Keratinocyte (primary cell): ENCODE measurements around the gene ELFN2. TPM values are rescaled to one million over a fixed set of nuclear protein-coding genes. Genes with fewer than 3 reads are reported as not detected.

Source experiments
- DNase-seq: peaks from one replicate; pipeline ENCODE4 v3.0.0-alpha.2; 2011; ENCODE audit warnings: low read depth, missing footprints, low spot score
- FAIRE-seq: peaks from 2 replicates; lab custom pipeline; 2011; peaks lifted over from hg19 to GRCh38; lab: Jason Lieb, UNC
- H2AFZ ChIP-seq: 2 replicates; pipeline ENCODE4 v1.6.0; 2012; ENCODE audit warnings: low read length, control low read depth, inconsistent platforms; ENCODE audit not compliant: control insufficient read depth
- H3K27ac ChIP-seq: 2 replicates; pipeline ENCODE4 v1.5.1; 2011; ENCODE audit warnings: low read length; ENCODE audit not compliant: control insufficient read depth, insufficient read depth
- H3K27me3 ChIP-seq: 3 replicates; pipeline ENCODE4 v1.6.0; 2011; ENCODE audit warnings: low read length; ENCODE audit not compliant: control insufficient read depth, insufficient read depth; ENCODE audit errors: extremely low read depth
- H3K36me3 ChIP-seq, 2 experiments: 2 replicates in 1 of 2; 3 replicates in 1 of 2; pipeline ENCODE4 v1.5.1; 2011; ENCODE audit warnings: low read length in 2 of 2, mild to moderate bottlenecking in 1 of 2; ENCODE audit not compliant: control insufficient read depth in 2 of 2, insufficient read depth in 2 of 2; ENCODE audit errors: extremely low read depth in 1 of 2
- H3K4me1 ChIP-seq: 3 replicates; pipeline ENCODE4 v1.5.1; 2011; ENCODE audit warnings: low read length; ENCODE audit not compliant: control insufficient read depth, insufficient read depth; ENCODE audit errors: extremely low read depth
- H3K4me2 ChIP-seq: 3 replicates; pipeline ENCODE4 v1.6.0; 2011; ENCODE audit warnings: low read depth, low read length; ENCODE audit not compliant: control insufficient read depth, insufficient read depth; ENCODE audit errors: extremely low read depth
- H3K4me3 ChIP-seq, 3 experiments: fragments of 200-600 bp in 1 of 3; sonication (generic) in 1 of 3; 2 replicates in 2 of 3; 3 replicates in 1 of 3; pipeline ENCODE4 v1.5.1; 2011 to 2016; ENCODE audit warnings: low read length in 3 of 3, mild to moderate bottlenecking in 3 of 3, control low read depth in 2 of 3, inconsistent platforms in 1 of 3, low read depth in 1 of 3, mixed read lengths in 1 of 3, mixed run types in 1 of 3, moderate library complexity in 1 of 3; ENCODE audit not compliant: control insufficient read depth in 2 of 3, insufficient read depth in 2 of 3; ENCODE audit errors: extremely low read depth in 1 of 3
- H3K79me2 ChIP-seq: 2 replicates; pipeline ENCODE4 v1.6.0; 2012; ENCODE audit warnings: low read length; ENCODE audit not compliant: control insufficient read depth, insufficient read depth
- H3K9ac ChIP-seq: 3 replicates; pipeline ENCODE4 v1.6.0; 2011; ENCODE audit warnings: low read length; ENCODE audit not compliant: control insufficient read depth, insufficient read depth; ENCODE audit errors: extremely low read depth
- H3K9me1 ChIP-seq: 3 replicates; pipeline ENCODE4 v1.6.0; 2011; ENCODE audit warnings: low read length; ENCODE audit not compliant: control insufficient read depth, insufficient read depth; ENCODE audit errors: extremely low read depth
- H3K9me3 ChIP-seq: 2 replicates; pipeline ENCODE4 v1.5.1; 2012; ENCODE audit warnings: low read depth, low read length; ENCODE audit not compliant: control insufficient read depth
- H4K20me1 ChIP-seq: 3 replicates; pipeline ENCODE4 v1.6.0; 2011; ENCODE audit warnings: low read length; ENCODE audit not compliant: control insufficient read depth, insufficient read depth; ENCODE audit errors: extremely low read depth
- CTCF ChIP-seq, 3 experiments: IDR thresholded peaks in 1 of 3; conservative IDR thresholded peaks in 1 of 3; optimal IDR thresholded peaks in 1 of 3; 2 replicates in 2 of 3; 3 replicates in 1 of 3; pipeline versions ENCODE3 to v1.5.1; 2011; ENCODE audit warnings: low read length in 3 of 3, mild to moderate bottlenecking in 3 of 3, moderate library complexity in 2 of 3, control low read depth in 1 of 3, inconsistent platforms in 1 of 3; ENCODE audit not compliant: insufficient read depth in 2 of 3; ENCODE audit errors: extremely low read depth in 1 of 3
- EZH2 ChIP-seq: IDR thresholded peaks from one replicate; pipeline ENCODE4 v1.6.1; 2012; ENCODE audit warnings: inconsistent platforms, mild to moderate bottlenecking, low read length, moderate library complexity
- dilution Hi-C: fragments of 300-500 bp; cut with MboI; formaldehyde crosslinking; loops from one replicate; pipeline ENCODE4 v1.7.0; 2020; ENCODE audit warnings: low sequenced_read_pairs; ENCODE audit not compliant: extremely low pct_ligation_motif_present
- polyA plus RNA-seq, 5 experiments: library from polyadenylated mRNA; depleted of rRNA in 3 of 5; stranded (reverse) in 3 of 5; stranded (forward) in 1 of 5; unstranded in 1 of 5; fragments of >200 nt; gene quantifications; 1 replicate in 1 of 5; 2 replicates in 3 of 5; 3 replicates in 1 of 5; pipeline versions ENCODE4 v1.2.1 to v1.2.3, GENCODE V29; 2011 to 2012; ENCODE audit warnings: missing spikeins in 2 of 5, low read depth in 1 of 5, low replicate concordance in 1 of 5

Gene ELFN2
- polyA plus RNA-seq, 1 donor (not counting 4 experiments of a cell fraction or from before 2014, with no cell fraction given), result 0.13 TPM

GRCh38 chr22:37378642-37379058 lies 48.6 kb downstream of the ELFN2 start:
- FAIRE-seq (no peak), DNase-seq (no peak)
- H3K27ac ChIP-seq, result no peak overlapping the region
- H3K9ac ChIP-seq, result no peak overlapping the region
- no peaks in the 10 kb centered on the region for H4K20me1 ChIP-seq
- peaks cover 45% of the 10 kb centered on the region for H3K27me3 ChIP-seq
- TF ChIP-seq EZH2 (no peak), CTCF (optimal IDR thresholded peaks at IDR 0.05 in 1 of 3, IDR thresholded peaks at IDR 0.05 in 1 of 3, conservative IDR thresholded peaks at IDR 0.05 in 1 of 3; ENCODE audit: extremely low read depth in 1 of 3, insufficient read depth in 2 of 3, low read length in 3 of 3) (no peak)
- H3K4me2 ChIP-seq, result no peak overlapping the region
- H3K4me3 ChIP-seq, result no peak overlapping the region
- no peaks in the 10 kb centered on the region for H3K79me2 ChIP-seq
- no peak overlapping the region for H2AFZ ChIP-seq
- no peaks in the 10 kb centered on the region for H3K4me1 ChIP-seq
- H3K9me3 ChIP-seq, result no peaks in the 10 kb centered on the region
- dilution Hi-C loops, result no loop called here
- no peaks in the 10 kb centered on the region for H3K36me3 ChIP-seq
- H3K9me1 ChIP-seq, result no peaks in the 10 kb centered on the region

GRCh38 chr22:37377927-37378326 lies 49.4 kb downstream of the ELFN2 start:
- FAIRE-seq (no peak), DNase-seq (peak; percentile 15)
- Histone ChIP-seq H3K4me3 (no peak overlapping the region), H3K27ac (no peak overlapping the region), H3K79me2 (no peaks in the 10 kb centered on the region), H3K4me2 (no peak overlapping the region), H2AFZ (no peak overlapping the region), H3K36me3 (no peaks in the 10 kb centered on the region), H4K20me1 (no peaks in the 10 kb centered on the region), H3K9ac (no peak overlapping the region), H3K9me3 (no peaks in the 10 kb centered on the region), H3K9me1 (no peaks in the 10 kb centered on the region), H3K4me1 (no peaks in the 10 kb centered on the region), H3K27me3 (peaks cover 45% of the 10 kb centered on the region)
- dilution Hi-C loops, result no loop called here
- no peak for TF ChIP-seq CTCF (optimal IDR thresholded peaks at IDR 0.05 in 1 of 3, IDR thresholded peaks at IDR 0.05 in 1 of 3, conservative IDR thresholded peaks at IDR 0.05 in 1 of 3; ENCODE audit: extremely low read depth in 1 of 3, insufficient read depth in 2 of 3, low read length in 3 of 3)
- TF ChIP-seq EZH2, result no peak
